Muscle of arm (tissue), 12 donors: ENCODE measurements around the gene BTF3L4. TPM values are rescaled to one million over a fixed set of nuclear protein-coding genes. Genes with fewer than 3 reads are reported as not detected.

Experiments
- DNase-seq: peaks from one replicate; pipeline ENCODE4 v3.0.0-alpha.2; 2013
- polyA plus RNA-seq, 12 donors: library from polyadenylated mRNA; unstranded; fragments of 120-200 nt; gene quantifications; one replicate each; pipeline ENCODE4 v1.2.1, GENCODE V29; 2013; ENCODE audit not compliant: insufficient read length in 12 of 12

BTF3L4 gene
- polyA plus RNA-seq, 12 donors, result 57.8 to 85.7 (median 75.9) TPM; not detected in 1

GRCh38 chr1:52119301-52120079 lies 63.4 kb downstream of the BTF3L4 start:
- no peak for DNase-seq

DNA sequence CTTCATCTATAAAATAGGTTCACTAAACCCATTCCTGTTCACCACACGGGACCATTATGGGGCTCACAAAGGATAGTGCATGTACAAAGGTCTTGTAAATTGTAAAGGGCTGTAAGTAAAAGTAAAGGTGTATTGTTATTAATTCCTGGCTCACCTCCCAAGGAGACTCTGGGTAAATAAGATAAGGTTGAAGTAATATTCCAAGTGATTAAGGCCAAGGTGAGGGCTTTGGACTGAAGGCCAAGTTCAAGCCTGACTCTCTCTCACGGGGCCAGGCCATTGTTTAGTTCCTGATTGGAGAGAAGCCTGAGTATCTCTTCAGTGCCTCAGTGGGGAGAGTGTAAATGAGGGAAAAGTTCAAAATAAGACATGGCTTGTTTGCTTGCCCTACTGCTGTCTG lies 66.3 kb downstream of the BTF3L4 start:
- DNase-seq, result no peak

- no peak for DNase-seq
These were observed 67.5 kb downstream of the BTF3L4 start for GRCh38 chr1:52123622-52124021.

GRCh38 chr1:52125736-52126359 lies 69.8 kb downstream of the BTF3L4 start:
- DNase-seq, result no peak

DNA sequence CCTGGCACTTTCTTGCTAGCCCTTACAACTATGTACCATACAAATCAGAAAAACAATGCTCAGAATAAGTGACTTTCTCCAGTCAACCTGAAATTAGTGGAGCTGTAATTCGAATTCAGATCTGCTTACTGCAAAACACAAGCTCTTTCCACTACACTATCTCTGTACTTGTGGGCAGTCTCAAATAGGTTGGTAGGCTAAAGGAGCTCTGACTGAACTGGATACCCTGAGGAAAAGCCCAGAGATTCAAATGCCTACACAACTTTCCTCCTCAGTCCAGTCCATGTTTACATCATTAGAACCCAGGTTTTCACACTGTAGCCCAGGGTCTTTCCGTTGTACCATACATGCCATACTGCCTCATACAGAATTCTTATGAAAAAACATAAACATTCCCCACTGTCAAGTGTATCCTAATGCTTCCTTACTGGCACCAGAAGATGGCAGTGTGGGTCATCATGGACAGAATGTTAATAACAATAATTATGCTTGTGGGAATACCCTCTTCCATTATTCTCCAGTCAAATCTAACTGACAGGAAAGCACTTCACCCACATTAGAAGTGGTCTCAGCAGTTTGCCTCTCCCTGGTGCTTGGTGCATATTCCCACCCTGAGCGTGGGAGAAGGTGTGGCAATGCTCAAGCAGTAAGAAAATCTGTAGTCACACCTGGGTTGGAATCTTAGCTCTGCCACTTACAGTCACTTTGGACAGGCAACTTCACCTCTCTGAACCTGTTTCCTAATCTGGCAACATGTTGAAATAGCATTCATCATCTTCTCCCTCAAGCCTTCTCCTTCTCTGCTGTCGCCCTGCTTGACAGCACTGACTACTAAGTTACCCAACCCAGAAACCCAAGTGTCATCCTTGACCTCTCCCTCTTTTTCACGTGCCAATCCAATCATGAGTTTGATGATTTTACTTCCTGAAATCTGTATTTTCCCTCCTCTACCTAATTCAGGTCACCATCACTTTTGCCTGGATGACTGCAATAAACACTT lies 71.4 kb downstream of the BTF3L4 start:
- DNase-seq, result no peak

DNA sequence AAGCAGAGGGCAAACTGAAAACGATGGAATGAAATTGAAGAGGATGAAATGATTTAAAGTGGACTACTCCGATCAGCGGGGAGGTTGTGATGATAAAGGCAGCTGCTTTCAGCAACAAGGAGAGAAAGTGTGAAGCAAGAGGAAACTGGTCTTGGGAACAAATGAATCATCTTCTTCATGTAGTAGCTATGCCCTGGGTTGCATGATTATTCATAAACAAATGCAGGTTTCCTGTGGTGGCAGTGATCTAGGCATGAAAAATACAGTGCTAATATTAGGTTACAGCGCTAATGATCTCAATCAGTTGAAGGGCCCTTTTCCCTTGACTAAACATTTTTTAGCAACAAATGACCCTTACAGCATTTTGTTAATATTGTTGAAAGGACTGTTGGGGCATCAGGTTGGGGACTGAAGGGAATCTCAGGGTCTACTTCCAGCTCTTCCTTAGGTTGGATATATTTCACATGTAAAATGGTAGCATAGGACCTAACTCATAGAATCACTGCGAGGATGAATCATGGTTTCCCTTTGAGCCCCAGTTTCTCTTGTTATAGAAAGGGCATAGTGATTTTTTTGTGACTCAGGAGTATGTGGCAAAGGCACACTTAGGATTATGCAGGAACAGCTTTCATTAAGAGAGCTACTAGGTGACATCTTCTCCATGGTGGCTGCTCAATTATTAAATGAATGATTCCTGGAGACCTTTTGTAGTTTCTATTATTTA lies 83.9 kb downstream of the BTF3L4 start:
- DNase-seq, result no peak

Other genes with a start within 250 kb of the BTF3L4 start
- gene NRDC, start 177.6 kb upstream of the BTF3L4 start, polyA plus RNA-seq, result 100 to 1,000 TPM in 11 of 12 donors, not detected in 1; 105 to 181 (median 139) TPM
- 1 to 10 TPM in 1 of 12 donors, under 1 TPM in 10, not detected in 1; 0.15 to 1.5 (median 0.24) TPM for gene RAB3B, start 65.6 kb upstream of the BTF3L4 start, polyA plus RNA-seq
- gene KTI12, start 22.5 kb upstream of the BTF3L4 start, polyA plus RNA-seq, result 1 to 10 TPM in 10 of 12 donors, not detected in 2; 2.4 to 3.6 (median 3.1) TPM
- gene TXNDC12, start 1.1 kb upstream of the BTF3L4 start, polyA plus RNA-seq, result 10 to 100 TPM in 11 of 12 donors, not detected in 1; 21.3 to 43.6 (median 30.9) TPM
- gene ZFYVE9, start 85.8 kb downstream of the BTF3L4 start, polyA plus RNA-seq, result 10 to 100 TPM in 11 of 12 donors, not detected in 1; 13.7 to 25.5 (median 23.2) TPM